A549 treated with dexamethasone at 1 μM for 4 hours (cell line): ENCODE data around the gene PVALEF. TPM values are rescaled to one million over a fixed set of nuclear protein-coding genes. Genes with fewer than 3 reads are reported as not detected.

Experiments
- total RNA-seq: library from RNA; stranded (reverse); fragments of 200-300 nt; extraction: Qiagen RNA extraction; gene quantifications from 5 replicates; pipeline ENCODE4 v1.2.3, GENCODE V29; 2022

Gene PVALEF
- total RNA-seq = not detected in 5 replicates

DNA sequence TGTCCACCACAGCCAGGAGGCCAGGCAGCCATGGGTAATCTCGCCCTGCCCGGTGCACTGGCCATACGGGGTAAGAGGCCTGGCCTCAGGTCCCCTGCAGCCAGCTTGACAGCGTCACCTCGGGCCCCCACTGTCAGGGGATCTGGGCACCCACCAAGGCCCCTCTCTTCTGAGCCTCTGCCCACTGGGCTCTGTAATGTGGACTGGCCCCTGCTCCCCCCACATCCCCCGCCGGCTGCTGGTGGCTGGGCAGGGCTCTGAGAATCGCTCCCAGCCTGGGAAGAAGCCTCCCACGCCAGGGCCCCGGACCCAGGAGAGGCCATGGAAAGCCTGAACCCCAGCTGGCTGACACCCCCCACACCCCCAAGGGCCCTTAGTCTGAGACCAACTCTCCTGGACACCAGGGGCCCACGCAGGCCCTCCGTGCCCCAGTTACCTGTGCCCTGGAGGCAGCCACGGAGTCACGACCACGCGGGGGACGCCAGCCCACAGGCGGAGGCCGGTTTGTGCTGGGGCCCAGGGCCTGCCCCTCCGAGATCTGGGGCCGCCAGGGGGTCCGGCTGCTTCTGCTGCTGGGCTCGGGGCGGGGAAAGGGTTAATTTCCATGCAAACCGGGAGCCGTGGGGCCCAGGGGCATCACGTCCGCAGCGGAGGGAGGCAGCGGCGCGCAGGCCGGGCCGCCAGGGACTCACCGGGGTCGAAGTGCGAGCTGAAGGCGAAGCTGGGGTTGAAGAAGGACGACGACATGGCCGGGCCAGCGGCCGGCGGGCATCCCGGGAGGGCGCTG, at the start of gene PVALEF:
Gene PVALEF (plus strand): TSS at position 262 of the 787 bp plus-strand sequence. CDS start 15,720 bp downstream, outside the sequence.

DNA sequence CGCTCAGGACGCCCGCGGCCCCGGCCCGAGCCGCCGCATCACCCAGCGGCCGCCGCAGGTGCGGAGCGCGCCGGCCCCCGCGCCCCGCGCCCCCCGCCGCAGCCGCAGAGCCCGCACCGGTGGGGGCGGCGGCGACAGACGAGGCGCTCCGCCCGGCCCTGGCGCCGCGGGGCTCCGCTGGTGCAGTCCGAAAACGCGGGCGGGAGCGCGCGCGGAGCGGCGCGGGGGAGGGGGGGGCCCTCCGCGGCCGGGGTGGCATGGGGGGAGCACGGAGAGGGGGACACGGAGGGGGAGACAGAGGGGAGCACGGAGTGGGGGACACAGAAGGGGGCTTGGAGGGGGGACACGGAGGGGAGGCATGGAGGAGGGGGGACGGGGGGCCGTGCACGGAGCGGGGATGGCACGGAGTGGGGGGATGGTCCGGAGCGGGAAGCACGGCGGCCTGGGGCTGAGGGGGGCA, 756 bp downstream of the PVALEF start, which contains the start of gene AATK:
Gene AATK (minus strand): TSS at position 189 of the 460 bp plus-strand sequence. CDS start 229 bp downstream, outside the sequence.

DNA sequence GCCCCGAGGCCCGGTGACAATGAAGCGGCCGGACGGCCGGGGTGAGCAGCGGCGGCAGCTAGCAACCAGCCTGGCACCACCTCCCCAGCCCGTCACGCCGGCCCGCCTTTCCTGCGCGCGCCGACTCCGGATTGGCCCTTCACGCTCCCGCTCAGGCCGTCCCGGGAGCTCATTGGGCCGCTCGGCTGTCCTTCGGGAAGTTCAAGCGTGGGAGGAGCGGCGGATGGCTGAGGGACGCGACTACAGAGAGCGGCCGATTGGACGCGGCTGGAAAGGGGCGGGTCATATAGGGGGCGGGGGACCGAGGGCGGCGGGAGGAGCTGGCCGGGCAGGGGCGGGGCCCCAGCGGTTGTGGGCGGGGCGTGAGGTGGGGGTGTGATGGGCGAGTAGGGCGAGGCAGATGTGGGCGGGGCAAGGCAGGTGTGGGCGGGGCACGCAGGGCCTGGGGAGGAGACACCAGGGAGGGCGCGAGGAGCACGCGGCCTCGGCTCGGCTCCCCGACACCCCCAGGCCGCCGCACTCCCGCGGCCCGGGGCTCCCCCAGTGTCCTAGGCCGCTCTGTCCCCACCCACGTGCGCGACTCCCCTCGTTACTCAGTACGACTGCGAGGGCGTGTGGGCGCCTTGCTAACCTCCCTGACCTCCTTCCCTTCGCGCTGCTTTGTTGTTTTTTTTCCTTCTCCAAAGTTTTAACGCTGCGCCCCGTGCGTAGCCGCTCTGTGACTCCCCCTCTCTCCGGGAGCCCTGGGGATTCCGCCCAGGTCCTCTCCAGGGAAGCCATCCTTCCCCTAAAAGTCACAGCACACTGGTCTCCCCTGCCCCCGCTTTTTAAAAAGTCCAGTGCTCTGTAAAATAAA, 57.8 kb downstream of the PVALEF start, which contains the start of gene CEP131:
Gene CEP131 (minus strand): TSS at position 60 of the 856 bp plus-strand sequence. CDS start 2,909 bp downstream, outside the sequence.

Other genes with a start within 250 kb of the PVALEF start
- 27.5 to 35.0 TPM (median 30.3 TPM) in 5 replicates for gene CHMP6, start 173.7 kb upstream of the PVALEF start, total RNA-seq
- gene BAIAP2, start 130.4 kb upstream of the PVALEF start, total RNA-seq = 115 to 153 TPM (median 142 TPM) in 5 replicates
- 0.19 to 0.69 TPM (median 0.45 TPM) in 5 replicates for gene AATK, start 714 bp downstream of the PVALEF start, total RNA-seq
- gene CEP131, start 57.5 kb downstream of the PVALEF start, total RNA-seq = 6.4 to 9.2 TPM (median 7.0 TPM) in 5 replicates
- gene TEPSIN, start 73.5 kb downstream of the PVALEF start, total RNA-seq = 12.1 to 29.5 TPM (median 25.7 TPM) in 5 replicates
- 117 to 211 TPM (median 166 TPM) in 5 replicates for gene NDUFAF8, start 73.8 kb downstream of the PVALEF start, total RNA-seq
- 46.7 to 77.7 TPM (median 74.3 TPM) in 5 replicates for gene SLC38A10, start 129.8 kb downstream of the PVALEF start, total RNA-seq
- 5.3 to 8.6 TPM (median 8.5 TPM) in 5 replicates for gene BAHCC1, start 229.9 kb downstream of the PVALEF start, total RNA-seq